GM11168 (cell line): ENCODE data around the gene HOXD8.

Source experiments
- in situ Hi-C: fragments of 300-500 bp; cut with MboI; formaldehyde crosslinking; loops from one replicate; pipeline ENCODE4 v1.12.0; 2022; ENCODE audit warnings: low sequenced_read_pairs; ENCODE audit not compliant: unreplicated experiment

Gene HOXD8

GRCh38 chr2:176125772-176126054 is 3.8 kb upstream of the HOXD8 start:
- in situ Hi-C loops, result loop anchor here (10.0 to 25.0 kb wide), 4 partner anchors 437 to 1019 kb away; no protein-coding TSS in a partner anchor

DNA sequence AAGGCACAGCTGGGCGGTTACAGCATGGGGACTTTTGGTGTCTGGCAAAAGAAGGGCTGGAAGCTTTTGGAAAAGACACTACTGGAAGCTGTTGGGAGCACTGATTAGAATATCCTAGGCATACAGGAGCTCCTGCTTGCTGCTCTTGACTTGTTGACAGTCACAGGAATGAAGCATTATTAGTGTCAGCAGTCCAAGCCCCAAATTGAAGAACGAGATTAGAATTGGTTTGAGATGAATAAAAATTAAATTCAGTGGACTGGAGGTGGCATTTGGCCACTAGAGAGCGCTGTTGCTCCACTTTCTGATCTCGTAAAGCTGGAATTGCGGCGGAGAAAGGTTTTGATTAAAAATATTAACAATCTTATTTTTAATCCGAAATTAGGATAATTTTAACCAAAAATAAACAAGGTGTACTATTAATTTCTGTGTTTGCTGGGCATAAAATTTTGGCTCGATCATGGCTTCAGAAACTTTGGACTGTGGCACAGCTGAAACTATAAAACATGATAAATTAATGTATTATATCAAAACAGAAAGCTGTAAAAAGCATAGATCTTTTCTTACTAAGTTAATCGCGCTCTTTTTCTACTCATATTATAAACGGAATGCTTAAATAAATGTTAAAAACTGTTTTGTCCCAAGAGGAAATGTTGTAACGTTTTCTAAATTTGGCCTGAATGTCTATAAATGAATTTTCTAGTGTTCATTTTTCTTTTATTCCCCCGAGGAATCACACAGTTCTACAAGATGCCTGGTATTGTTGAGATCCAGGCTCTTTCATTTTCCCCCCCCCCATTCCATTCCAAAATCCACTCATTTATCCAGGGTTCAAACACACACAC is 2.4 kb upstream of the HOXD8 start:
- in situ Hi-C loops, result loop anchor here (10.0 to 25.0 kb wide), 4 partner anchors 435 to 1018 kb away; no protein-coding TSS in a partner anchor

DNA sequence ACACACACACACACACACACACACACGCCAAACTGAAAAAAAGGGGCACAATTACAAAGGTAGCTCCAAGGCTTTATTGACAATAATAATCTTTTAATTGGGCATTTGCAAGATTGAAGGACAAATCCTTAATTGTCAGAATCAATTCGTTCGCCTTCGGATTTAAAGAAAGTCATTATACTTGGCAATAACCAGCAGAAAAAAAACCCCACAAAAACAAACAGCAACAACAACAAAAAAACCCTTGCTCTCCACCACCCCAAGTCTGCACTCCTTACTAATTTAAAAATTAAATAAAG is 1.8 kb upstream of the HOXD8 start:
- in situ Hi-C loops, result loop anchor here (10.0 to 25.0 kb wide), 4 partner anchors 435 to 1017 kb away; no protein-coding TSS in a partner anchor

DNA sequence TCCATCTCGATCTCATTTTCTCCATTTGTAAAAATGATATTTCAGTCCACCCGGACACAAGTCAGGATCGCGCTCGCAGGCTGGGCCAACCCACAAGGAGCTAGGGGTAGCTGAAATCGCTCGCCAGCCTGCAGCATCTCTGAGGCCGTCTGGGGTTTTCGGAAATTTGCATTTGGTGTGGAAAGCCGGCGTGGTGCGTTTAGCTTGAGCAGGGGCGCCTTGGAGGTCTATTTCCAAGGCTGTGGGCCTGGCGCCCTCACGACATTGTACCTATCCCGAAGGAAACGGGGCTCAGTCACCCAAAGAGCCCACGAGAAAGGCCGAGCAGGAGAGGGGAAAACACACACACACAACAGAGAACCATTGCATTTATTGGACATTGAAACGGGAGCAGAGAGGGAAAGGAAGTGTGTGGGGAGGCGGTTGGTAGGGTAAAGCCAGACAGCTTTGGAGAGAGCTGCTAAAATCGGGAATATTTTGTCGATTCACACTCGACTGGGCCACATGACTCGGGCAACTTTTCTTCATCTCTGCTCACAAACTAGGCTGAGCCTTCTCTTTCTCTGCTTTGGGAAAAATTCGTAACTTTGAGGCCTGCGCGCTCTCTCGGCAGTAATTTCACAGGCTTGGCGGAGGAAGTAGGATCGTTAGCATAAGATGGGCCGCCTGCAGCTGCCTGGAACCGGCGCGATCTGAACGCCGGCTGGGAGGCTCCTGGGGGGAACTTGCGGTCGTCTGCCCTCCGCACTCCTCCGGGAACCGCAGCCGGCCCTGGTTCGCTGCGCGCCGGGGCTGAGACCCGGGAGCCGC is 1.1 kb upstream of the HOXD8 start:
- in situ Hi-C loops, result loop anchor here (10.0 to 25.0 kb wide), 4 partner anchors 434 to 1016 kb away; no protein-coding TSS in a partner anchor

GRCh38 chr2:176129813-176130146 is 275 bp downstream of the HOXD8 start:
- in situ Hi-C loops, result loop anchor here (10.0 to 25.0 kb wide), 4 partner anchors 433 to 1015 kb away; no protein-coding TSS in a partner anchor

GRCh38 chr2:176130147-176130956 is 847 bp downstream of the HOXD8 start:
- in situ Hi-C loops, result loop anchor here (25.0 kb wide), 2 partner anchors 432 to 682 kb away; no protein-coding TSS in a partner anchor

DNA sequence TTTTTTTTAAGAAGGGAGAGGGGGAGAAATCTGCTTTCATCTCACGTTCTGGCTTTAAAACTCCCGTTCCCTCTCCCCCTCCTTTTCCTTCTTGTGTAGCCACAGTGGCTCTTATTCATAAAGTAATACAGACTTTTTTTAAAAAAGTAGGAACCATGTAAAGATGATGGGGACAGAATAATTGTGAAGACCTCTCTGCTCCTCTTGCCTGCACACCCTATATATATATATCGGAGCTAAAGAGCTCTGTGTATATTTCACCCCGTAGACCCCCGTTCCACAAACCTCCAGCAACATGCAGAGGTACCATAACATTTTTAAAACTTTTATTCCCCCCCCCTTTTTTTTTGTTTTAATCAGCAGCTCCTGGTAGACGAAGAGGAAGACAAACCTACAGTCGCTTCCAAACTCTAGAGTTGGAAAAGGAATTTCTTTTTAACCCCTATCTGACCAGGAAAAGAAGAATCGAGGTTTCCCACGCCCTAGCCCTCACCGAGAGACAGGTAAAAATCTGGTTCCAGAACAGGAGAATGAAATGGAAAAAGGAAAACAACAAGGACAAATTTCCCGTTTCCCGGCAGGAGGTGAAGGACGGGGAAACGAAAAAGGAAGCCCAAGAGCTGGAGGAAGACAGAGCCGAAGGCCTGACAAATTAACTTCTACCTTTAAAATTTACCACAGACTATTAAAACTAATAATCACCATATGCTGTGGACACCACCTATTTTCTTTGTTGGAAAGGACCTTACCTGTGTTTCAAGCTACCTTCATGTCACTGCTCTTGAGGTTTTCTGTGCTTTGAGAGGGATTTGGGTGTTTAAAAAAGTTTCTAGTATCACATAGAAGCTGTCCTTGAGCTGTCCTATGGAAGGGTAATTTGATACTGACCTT is 1.7 kb downstream of the HOXD8 start:
- in situ Hi-C loops, result loop anchor here (25.0 kb wide), 2 partner anchors 431 to 681 kb away; no protein-coding TSS in a partner anchor

GRCh38 chr2:176131848-176132158 is 2.3 kb downstream of the HOXD8 start:
- in situ Hi-C loops, result loop anchor here (25.0 kb wide), 2 partner anchors 430 to 680 kb away; no protein-coding TSS in a partner anchor

- in situ Hi-C loops, result loop anchor here (25.0 kb wide), 2 partner anchors 430 to 680 kb away; no protein-coding TSS in a partner anchor
These were observed 3.0 kb downstream of the HOXD8 start for GRCh38 chr2:176132205-176133171.

- in situ Hi-C loops, result loop anchor here (25.0 kb wide), 2 partner anchors 429 to 679 kb away; no protein-coding TSS in a partner anchor
These were observed 3.9 kb downstream of the HOXD8 start for GRCh38 chr2:176133389-176133788.

- in situ Hi-C loops, result loop anchor here (25.0 kb wide), 2 partner anchors 428 to 678 kb away; no protein-coding TSS in a partner anchor
These were observed 4.5 kb downstream of the HOXD8 start for GRCh38 chr2:176134035-176134434.

GRCh38 chr2:176135035-176135440 is 5.5 kb downstream of the HOXD8 start:
- in situ Hi-C loops, result loop anchor here (25.0 kb wide), 2 partner anchors 427 to 677 kb away; no protein-coding TSS in a partner anchor

DNA sequence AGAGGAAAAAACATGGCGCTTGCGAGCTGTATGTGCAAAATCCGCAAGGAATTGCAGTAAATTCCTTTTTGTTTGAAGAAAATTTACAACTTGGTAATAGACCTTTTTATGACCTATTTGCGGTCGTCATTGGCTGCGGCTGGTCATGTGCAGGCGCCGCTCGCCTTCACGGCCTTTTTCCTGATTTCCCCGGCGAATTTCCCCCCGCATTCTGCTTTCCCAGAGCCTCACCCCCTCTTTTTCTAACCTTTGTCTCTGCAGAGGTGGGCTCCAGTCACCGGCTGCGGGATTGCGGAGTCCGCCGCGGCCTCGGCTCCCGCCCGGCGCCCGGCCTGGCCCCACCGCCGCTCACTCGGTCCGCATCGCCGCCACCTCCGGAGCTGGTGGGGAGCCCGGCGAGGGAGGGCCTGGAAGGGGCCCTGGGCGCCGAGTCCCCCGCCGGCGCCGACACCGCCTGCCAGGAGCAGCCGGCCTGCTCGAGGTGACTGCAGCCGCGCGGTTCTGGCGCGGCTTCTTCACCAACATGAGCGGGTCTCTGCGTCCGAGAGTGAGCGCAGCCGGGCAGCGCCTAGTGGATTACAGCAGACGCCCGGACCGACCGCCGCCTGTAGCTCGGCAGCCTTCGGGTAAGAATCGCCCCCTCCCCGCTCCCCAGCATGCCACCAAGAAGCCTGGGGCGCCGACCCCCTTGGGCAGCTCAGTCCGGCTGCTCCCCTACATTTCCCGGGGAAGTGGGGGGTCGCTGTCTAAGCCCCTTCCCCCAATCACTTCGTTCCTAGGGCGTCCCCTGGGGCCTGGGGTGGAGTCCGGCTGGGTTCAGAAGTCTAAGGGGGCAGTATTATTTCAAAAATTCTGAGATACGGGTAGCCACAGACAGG is 7.1 kb downstream of the HOXD8 start:
- in situ Hi-C loops, result loop anchor here (25.0 kb wide), 2 partner anchors 426 to 676 kb away; no protein-coding TSS in a partner anchor

GRCh38 chr2:176137252-176137580 is 7.7 kb downstream of the HOXD8 start:
- in situ Hi-C loops, result loop anchor here (25.0 kb wide), 2 partner anchors 425 to 675 kb away; no protein-coding TSS in a partner anchor

DNA sequence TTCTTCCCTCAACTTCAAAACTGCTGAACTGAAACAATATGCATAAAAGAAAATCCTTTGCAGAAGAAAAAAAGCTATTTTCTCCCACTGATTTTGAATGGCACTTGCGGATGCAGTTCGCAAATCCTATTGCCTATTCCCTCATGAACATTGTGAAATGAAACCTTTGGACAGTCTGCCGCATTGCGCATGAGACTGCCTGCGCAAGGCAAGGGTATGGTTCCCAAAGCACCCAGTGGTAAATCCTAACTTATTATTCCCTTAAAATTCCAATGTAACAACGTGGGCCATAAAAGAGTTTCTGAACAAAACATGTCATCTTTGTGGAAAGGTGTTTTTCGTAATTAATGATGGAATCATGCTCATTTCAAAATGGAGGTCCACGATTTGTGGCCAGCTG is 8.4 kb downstream of the HOXD8 start:
- in situ Hi-C loops, result loop anchor here (25.0 kb wide), 2 partner anchors 424 to 674 kb away; no protein-coding TSS in a partner anchor

GRCh38 chr2:176138526-176138922 is 9.0 kb downstream of the HOXD8 start:
- in situ Hi-C loops, result loop anchor here (25.0 kb wide), 2 partner anchors 424 to 674 kb away; no protein-coding TSS in a partner anchor
